OCI-M1 (cell line): Measurements from ENCODE around the gene MEX3C.

Source experiments
- DNase-seq: peaks from one replicate; lab custom pipeline; 2025; lab: John Stamatoyannopoulos, UW

Gene MEX3C

DNA sequence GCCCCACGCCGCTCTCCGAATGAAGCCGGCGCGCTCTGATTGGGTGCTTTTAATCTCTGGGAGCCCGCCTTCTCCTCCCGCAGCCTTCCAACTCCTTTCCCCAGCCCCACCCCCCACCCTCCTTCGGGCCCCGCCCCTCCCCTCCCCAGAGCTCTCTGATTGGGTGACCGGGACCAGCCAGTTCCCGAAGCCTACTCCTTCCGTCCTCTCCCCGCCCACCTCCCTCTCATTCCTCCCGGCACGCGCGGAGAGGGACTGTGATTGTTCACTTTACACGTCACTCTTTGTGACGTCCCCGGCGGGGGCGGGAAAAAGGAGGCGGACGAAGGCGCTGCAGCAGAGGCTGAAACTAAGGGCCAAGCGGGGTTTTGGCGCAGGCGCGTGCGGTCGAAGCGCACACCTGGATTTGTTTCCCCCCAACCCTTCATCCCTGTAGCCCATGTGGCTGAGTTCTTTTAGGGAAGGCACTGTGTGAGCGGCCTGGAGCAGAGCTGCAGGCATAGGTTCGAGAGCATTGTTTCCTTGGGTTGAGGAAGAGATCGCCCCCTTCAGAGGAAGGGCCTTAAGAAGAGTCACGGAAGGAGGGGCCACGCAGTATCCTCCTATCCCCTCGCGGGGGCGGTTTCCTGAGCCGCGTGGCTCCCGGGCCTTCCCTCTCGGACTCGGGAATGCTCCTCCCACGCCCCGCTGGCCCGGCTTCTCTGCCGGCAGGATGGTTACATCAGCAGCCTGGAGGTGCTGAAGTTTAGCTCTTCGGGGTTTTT, at the start of gene MEX3C:
TSS of gene MEX3C (minus strand) at position 21 of the 764 bp plus-strand sequence. CDS start 361 bp downstream, outside the sequence.
- DNase-seq, result peak; percentile 98

GRCh38 chr18:51241226-51241625, 43.7 kb upstream of the MEX3C start:
- no peak for DNase-seq

DNA sequence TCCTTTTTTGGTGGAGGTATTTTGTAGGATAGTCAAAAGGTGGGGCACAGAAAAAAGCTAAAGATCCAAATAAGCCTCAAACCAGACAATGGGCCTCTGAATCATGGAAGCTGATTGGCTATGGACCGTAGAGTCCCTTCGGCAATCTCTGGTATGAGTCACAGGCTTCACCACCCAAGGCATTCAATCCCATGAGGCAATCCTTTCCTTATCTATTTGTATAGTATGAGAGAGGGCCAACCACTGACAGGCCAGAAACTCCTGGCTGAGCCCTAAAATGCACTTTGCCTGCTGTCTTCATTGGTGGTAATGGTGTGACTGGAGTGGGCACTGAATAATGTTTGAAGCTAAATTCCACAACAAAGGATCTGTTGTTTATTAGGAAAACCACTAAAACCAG, 38.7 kb upstream of the MEX3C start:
- peak; percentile 90 for DNase-seq

- peak; percentile 28 for DNase-seq
These were observed 37.7 kb upstream of the MEX3C start for GRCh38 chr18:51235009-51235789.

GRCh38 chr18:51234117-51235008, 36.9 kb upstream of the MEX3C start:
- DNase-seq, result peak; percentile 26

- peak; percentile 23 for DNase-seq
These were observed 31.8 kb upstream of the MEX3C start for GRCh38 chr18:51229328-51229727.

GRCh38 chr18:51227660-51228059, 30.2 kb upstream of the MEX3C start:
- DNase-seq, result no peak

- DNase-seq, result no peak
These were observed 29.3 kb upstream of the MEX3C start for GRCh38 chr18:51226587-51227350.

GRCh38 chr18:51226068-51226467, 28.6 kb upstream of the MEX3C start:
- no peak for DNase-seq

GRCh38 chr18:51212606-51213005, 15.1 kb upstream of the MEX3C start:
- DNase-seq, result no peak

GRCh38 chr18:51211552-51211951, 14.1 kb upstream of the MEX3C start:
- DNase-seq, result peak; percentile 98

DNA sequence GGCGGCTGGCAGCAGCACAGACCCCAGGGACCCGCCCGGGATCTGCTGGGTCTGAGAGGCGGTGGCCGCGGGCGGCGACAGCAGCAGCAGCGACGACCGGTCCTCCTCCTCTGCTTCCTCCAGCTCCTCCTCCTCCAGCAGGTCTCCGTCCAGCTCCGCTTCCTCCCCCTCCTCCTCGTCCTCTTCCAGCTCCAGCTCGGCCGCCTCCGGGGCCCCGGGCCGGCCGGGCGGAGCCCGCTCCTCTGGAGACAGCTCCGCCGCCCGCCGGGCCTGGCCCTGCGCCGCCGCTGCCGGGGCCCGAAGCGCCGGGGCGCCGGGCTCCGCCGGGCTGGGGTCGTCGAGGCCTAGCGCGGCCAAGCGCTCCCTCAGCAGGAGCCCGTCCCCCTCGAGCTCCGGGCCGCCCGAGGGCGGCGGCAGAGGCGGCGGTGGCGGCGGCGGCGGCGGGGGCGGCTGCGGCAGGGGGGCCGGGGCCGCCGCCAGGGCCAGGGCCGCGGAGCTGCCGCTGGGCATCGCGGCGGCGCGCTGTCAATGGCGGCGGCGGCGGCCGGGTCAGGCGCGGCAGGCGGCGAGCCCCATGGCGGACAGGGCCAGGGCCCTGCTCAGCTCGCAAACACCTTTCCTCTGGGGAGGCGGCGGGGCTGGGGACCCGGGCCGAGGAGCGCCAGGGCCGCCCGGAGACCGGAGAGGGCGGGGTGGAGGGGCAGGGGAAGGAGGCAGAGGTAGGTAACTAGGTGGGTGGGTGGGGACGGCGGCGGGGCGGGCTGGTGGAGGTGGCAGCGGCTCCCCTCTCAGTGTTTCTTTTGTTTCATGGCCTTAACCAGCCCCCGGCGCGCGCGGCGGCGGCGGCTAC, 445 bp downstream of the MEX3C start:
- peak; percentile 47 for DNase-seq

DNA sequence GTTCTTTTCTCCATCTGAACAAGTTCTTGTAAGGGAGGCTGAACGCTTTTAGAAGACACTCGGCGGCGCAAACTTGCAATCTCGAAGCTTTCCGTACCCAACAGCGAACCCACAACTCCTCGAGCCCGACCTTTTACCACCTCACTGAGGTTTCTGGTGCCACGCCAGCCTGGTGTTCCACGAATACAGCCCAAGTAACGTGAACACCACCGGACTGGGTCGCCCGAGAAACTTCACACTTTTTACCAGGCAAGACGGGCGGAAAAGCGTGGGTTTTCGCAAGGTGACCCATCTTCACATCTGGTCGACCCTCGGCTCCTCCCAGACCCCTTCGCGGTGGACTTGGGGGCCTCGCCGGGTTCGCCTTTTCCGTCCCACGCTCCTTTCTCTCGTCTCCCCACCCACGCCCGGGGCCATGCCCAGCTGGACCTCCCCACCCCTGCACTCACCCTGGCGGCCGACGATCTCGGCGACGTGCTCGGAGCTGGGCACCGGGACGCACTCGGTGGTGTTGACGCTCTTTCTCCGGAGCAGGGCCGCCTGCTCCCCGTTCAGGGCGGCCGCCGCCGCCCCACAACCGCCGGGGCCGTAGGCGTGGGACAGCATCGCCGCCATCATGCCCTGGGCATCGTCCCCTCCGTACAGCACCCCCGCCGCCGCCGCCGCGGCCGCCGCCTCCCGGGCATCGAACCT, 1.2 kb downstream of the MEX3C start:
- peak; percentile 73 for DNase-seq

DNA sequence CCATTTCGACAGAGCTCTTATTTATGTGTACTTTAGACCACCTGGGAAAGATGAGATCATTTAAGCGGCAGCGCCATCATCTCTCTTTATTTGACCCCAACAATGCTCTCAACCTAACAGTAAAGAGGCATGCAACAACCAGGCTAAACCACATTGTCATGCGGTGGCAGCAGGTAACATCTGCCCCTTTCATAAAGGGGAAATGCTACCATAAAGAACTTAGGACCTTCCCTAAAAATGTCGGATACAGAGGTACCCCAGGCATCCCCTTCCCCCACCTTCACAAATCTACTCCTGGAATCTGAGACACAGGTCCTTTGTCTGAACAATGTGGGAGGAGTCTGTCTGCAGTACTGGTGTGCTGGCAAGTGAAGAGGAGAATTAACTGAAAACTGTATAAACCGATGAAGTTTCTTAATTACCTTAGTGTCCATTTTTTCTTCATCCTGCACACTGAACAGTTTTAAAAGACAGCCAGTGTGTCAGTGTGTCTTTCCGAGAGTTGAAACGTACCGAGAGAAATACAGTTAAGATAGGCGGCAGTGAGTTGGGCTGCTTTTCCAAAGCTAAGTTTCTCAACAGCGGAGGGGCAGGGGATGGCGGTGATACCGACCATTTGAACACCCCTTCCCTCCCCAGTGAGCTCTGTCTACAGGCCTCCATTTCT, 1.9 kb downstream of the MEX3C start:
- DNase-seq, result peak; percentile 77

- no peak for DNase-seq
These were observed 2.4 kb downstream of the MEX3C start for GRCh38 chr18:51195086-51195450.

DNA sequence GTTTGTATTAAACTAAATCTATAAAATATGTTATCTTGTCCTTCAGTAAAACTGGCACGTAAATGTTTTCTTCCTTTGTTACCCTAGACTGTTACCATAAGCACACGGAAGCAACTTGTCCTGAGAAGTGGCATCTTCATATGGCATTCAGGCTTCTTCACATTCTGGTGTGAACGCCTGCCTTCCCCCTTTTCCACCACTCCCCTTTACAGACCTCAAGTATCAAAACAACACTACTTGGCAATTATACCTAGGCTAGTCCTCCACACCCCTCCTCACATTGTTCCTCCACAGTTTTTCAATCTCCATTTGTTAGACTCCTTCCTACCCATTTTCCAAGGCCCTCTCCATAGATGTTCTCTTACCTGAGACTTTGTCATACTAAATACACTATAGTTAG, 2.9 kb downstream of the MEX3C start:
- peak; percentile 45 for DNase-seq

GRCh38 chr18:51193621-51194287, 3.7 kb downstream of the MEX3C start:
- DNase-seq, result peak; percentile 32

GRCh38 chr18:51192696-51193095, 4.8 kb downstream of the MEX3C start:
- no peak for DNase-seq

DNA sequence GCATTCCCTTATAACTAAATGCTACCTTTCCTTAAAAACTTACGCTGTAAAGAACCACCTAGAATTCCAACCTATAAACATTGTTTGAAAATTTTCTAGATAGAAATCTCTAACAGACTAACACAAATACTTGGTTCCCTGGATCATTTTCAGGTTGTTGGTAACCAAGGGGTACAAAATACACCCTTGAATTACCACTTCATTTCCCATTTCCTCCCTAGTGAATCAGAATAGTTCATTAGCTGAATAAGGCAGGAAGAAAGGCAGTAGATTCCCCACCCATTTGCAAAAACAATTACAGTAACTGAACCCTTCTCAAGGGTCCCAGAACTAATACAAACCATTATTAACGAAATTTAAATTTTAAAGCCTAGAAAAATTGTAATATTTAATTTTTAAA, 5.5 kb downstream of the MEX3C start:
- DNase-seq, result no peak
